HCT116 (cell line): Measurements from ENCODE around the gene TCP1.

Experiments used
- CBX3 ChIP-seq: IDR thresholded peaks from 2 replicates; pipeline ENCODE4 v1.6.1; 2012; ENCODE audit warnings: low read depth
- CTCF ChIP-seq, 3 experiments: fragments of 200-600 bp in 1 of 3; sonication (generic) in 1 of 3; IDR thresholded peaks in 2 of 3; conservative IDR thresholded peaks in 1 of 3; 2 replicates each; pipeline ENCODE4 v1.5.1; 2012 to 2017; ENCODE audit warnings: low read depth in 2 of 3, low read length in 2 of 3, antibody characterized with exemption in 1 of 3, borderline replicate concordance in 1 of 3, control low read depth in 1 of 3, mild to moderate bottlenecking in 1 of 3, mixed read lengths in 1 of 3, mixed run types in 1 of 3, moderate library complexity in 1 of 3; ENCODE audit not compliant: insufficient read depth in 1 of 3
- EZH2 ChIP-seq: fragments of 200-600 bp; sonication (generic); IDR thresholded peaks from 2 replicates; pipeline ENCODE4 v1.6.1; 2017; ENCODE audit warnings: antibody characterized with exemption, mixed run types
- JUND ChIP-seq: IDR thresholded peaks from 2 replicates; pipeline ENCODE4 v1.6.1; 2012
- POLR2A ChIP-seq: IDR thresholded peaks from 2 replicates; pipeline ENCODE4 v1.7.0; 2011; ENCODE audit warnings: borderline replicate concordance; ENCODE audit not compliant: insufficient read depth, insufficient read length; ENCODE audit errors: extremely low read depth
- POLR2AphosphoS5 ChIP-seq: IDR thresholded peaks from 2 replicates; pipeline ENCODE4 v1.6.1; 2011; ENCODE audit warnings: mild to moderate bottlenecking, low read depth, low read length, moderate library complexity
- RAD21 ChIP-seq: IDR thresholded peaks from 2 replicates; pipeline ENCODE4 v1.6.1; 2012; ENCODE audit warnings: low read depth, mild to moderate bottlenecking
- REST ChIP-seq: IDR thresholded peaks from 2 replicates; pipeline ENCODE4 v1.6.1; 2012; ENCODE audit warnings: low read depth
- SIN3A ChIP-seq: IDR thresholded peaks from 2 replicates; pipeline ENCODE4 v1.6.1; 2012; ENCODE audit warnings: low read depth
- TCF7L2 ChIP-seq: IDR thresholded peaks from 2 replicates; pipeline ENCODE4 v1.7.0; 2011; ENCODE audit warnings: borderline replicate concordance, inconsistent platforms; ENCODE audit not compliant: insufficient read depth, insufficient read length; ENCODE audit errors: extremely low read depth
- ZFX ChIP-seq: fragments of 450-650 bp; IDR thresholded peaks from 2 replicates; pipeline ENCODE4 v1.6.1; 2017

DNA sequence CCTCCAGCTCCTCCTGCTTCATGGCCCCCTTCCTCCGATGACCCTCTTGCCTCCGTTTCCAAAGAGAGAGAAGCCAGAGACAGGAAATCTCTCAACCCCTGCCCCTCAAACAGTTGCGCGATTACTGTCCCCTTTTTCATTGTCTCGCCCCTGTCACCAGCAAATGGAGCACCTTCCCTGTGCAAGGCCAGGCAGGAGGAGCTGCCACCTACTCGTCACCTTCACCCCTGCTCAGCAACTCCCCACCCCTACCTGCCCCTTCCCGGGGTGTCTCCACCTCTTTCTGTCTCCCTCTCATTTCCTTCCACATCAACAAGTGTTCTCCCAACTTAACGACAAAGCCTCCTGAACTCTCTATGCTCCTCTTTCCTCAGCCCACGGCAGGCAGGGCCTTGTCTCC is 24.4 kb upstream of the TCP1 start:
- TF ChIP-seq JUND: no peak
- no peak for TF ChIP-seq EZH2
- no peak for TF ChIP-seq CTCF (IDR thresholded peaks at IDR 0.05 in 2 of 3, conservative IDR thresholded peaks at IDR 0.05 in 1 of 3; ENCODE audit: borderline replicate concordance in 1 of 3, insufficient read depth in 1 of 3, low read depth in 2 of 3, low read length in 2 of 3)
- TF ChIP-seq SIN3A: no peak
- TF ChIP-seq RAD21: no peak
- TF ChIP-seq TCF7L2: no peak
- no peak for TF ChIP-seq CBX3
- no peak for TF ChIP-seq POLR2A
- TF ChIP-seq REST: no peak
- no peak for TF ChIP-seq POLR2AphosphoS5
- no peak for TF ChIP-seq ZFX
